Measurements from ENCODE around the gene DMXL1.

DMXL1 gene

GRCh38 chr5:119291877-119292276, 221.0 kb downstream of the DMXL1 start:
- Histone ChIP-seq H3K9me3 (ENCODE audit: control insufficient read depth, low read length) (no peaks in the 10 kb centered on the region), H3K4me1 (ENCODE audit: control insufficient read depth, insufficient read depth, low read length, poor library complexity, severe bottlenecking) (peaks cover 26% of the 10 kb centered on the region), H3K36me3 (ENCODE audit: control insufficient read depth, insufficient read depth, low read length) (peaks cover 4% of the 10 kb centered on the region), H3K27ac (ENCODE audit: low read depth, low read length, severe bottlenecking) (no peak overlapping the region), H3K4me3 (ENCODE audit: extremely low read depth, insufficient read depth, low read length, poor library complexity, severe bottlenecking) (no peak overlapping the region)
- WGBS, 2 experiments (ENCODE audit: insufficient coverage in 2 of 2), result 59 to 61% methylated on average over 3 of the region's 3 CpGs

GRCh38 chr5:119292701-119293515, 222.0 kb downstream of the DMXL1 start:
- Histone ChIP-seq H3K27ac (ENCODE audit: low read depth, low read length, severe bottlenecking) (no peak overlapping the region), H3K9me3 (ENCODE audit: control insufficient read depth, low read length) (no peaks in the 10 kb centered on the region), H3K4me1 (ENCODE audit: control insufficient read depth, insufficient read depth, low read length, poor library complexity, severe bottlenecking) (peaks cover 17% of the 10 kb centered on the region), H3K36me3 (ENCODE audit: control insufficient read depth, insufficient read depth, low read length) (peaks cover 4% of the 10 kb centered on the region), H3K4me3 (ENCODE audit: extremely low read depth, insufficient read depth, low read length, poor library complexity, severe bottlenecking) (no peak overlapping the region)
- WGBS, 2 experiments (ENCODE audit: insufficient coverage in 2 of 2), result 80 to 100% methylated on average over 1 of the region's 3 CpGs

GRCh38 chr5:119293516-119293829, 222.6 kb downstream of the DMXL1 start:
- Histone ChIP-seq H3K4me3 (ENCODE audit: extremely low read depth, insufficient read depth, low read length, poor library complexity, severe bottlenecking) (no peak overlapping the region), H3K4me1 (ENCODE audit: control insufficient read depth, insufficient read depth, low read length, poor library complexity, severe bottlenecking) (peaks cover 12% of the 10 kb centered on the region), H3K9me3 (ENCODE audit: control insufficient read depth, low read length) (no peaks in the 10 kb centered on the region), H3K36me3 (ENCODE audit: control insufficient read depth, insufficient read depth, low read length) (peaks cover 4% of the 10 kb centered on the region), H3K27ac (ENCODE audit: low read depth, low read length, severe bottlenecking) (no peak overlapping the region)
- no CpG with 5 or more reads among the region's 2 CpGs for WGBS, 2 experiments (ENCODE audit: insufficient coverage in 2 of 2)

Measured in mesodermal cell (in vitro differentiated cells).